Hindlimb muscle (tissue), 1 donor: ENCODE data around the gene RPS15. TPM values are rescaled to one million over a fixed set of nuclear protein-coding genes. Genes with fewer than 3 reads are reported as not detected.
"Not testable (repeated sequence)": the region's sequence is repeated elsewhere in the genome, so short reads cannot be mapped to it uniquely, and the experiment has no call there.

Experiments used
- DNase-seq: peaks from one replicate; pipeline ENCODE4 v3.0.0-alpha.2; 2013
- polyA plus RNA-seq: library from polyadenylated mRNA; unstranded; fragments of 120-200 nt; gene quantifications from one replicate; pipeline ENCODE4 v1.2.1, GENCODE V29; 2013; ENCODE audit not compliant: insufficient read length

RPS15 gene
- polyA plus RNA-seq, 1 donor = 1,308 TPM

DNA sequence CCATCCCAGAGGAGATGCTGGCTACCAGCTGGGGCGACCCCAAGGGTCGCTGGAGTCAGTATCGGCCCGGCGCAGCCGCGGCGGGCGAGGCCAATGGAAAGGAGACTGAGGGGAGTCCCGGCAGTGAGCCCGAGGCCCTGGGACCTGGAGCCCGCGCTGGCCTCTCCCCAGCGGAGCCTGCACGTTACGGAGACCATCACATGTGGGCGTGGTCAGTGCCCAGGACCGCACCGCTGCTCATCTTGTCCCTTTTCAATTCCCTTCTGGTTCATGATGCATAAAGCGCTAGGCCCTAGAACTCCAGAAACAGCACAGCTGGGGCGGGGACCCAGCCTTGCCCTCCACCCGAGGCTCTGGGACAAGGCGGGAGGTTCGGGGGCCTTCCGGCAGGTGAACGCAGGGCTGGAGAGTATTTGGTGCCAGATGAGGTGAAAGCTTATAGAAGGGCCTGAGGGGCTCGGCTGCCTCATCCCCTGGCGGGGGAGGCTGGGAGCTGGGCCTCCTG, 32.9 kb downstream of the RPS15 start:
- DNase-seq = no peak

DNA sequence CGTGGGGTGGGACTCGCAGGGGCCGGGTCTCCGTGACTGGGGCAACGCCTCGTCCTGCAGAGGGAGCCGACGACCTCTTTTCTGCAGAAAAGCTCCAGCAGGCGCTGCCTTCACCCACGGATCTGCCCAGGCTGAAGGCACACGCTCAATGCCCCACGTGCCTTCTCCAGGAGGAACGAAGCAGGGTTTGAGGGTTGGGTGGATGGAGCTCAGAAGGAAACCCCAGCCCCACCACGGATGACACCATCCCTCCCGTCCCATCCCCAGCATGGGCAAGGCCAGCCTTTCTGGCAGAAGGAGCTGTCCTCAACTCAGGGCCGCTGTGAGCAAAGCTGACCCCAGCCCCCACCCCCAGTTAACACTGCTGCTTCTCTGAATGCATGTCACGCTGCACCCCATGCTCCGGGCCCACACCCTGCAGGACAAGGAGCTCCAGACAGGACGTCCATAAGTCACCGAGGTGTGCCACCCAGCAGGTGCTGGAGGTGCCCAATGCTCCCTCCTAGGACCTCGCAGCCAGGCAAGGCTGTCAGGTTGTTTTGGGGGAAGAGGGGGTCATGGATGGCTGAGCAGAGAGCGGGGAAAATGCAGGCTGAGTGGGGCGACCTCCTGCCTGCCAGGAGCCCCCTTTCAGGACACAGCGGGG, 33.4 kb downstream of the RPS15 start:
- no peak for DNase-seq

DNA sequence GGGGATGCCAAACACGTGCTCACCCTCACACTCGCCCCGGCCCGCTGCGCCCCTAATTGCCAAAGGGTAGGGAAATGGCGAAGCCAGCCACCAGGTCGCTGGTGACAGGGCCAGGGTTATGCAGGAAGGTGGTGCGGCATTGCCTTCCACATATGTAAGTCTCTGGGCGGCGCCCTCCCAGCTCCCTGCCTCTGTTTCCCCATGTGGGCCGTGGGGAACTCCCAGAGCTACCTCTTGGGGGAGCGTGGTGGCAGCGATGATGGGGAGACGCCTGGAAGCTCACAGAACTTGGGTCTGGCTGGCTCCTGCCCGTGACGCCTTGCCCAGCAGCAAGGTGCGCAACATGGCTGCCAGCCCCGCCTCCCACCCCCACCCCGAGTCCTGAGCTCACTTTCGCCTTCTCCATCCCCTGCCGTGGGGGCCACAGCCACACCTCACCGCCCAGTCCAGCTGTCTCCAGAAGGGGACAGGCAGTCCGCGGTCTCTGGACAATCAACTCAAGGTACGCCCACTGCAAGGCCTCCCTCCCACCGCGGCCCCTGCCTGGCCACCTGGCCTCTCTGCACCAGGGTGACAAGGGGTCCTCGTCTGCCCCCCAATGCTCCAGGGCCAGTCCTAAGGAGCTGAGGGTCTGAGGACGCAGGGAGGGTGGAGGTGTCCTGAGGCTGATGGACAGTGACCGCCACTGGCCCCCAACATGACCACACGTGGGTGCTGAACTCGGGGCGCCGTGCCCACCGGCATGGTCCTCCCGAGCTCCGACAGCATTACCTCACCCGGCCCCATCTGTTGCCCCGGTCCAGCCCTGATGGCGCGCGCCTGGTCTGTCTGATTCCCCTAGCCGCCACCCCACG, 34.3 kb downstream of the RPS15 start:
- DNase-seq = no peak

DNA sequence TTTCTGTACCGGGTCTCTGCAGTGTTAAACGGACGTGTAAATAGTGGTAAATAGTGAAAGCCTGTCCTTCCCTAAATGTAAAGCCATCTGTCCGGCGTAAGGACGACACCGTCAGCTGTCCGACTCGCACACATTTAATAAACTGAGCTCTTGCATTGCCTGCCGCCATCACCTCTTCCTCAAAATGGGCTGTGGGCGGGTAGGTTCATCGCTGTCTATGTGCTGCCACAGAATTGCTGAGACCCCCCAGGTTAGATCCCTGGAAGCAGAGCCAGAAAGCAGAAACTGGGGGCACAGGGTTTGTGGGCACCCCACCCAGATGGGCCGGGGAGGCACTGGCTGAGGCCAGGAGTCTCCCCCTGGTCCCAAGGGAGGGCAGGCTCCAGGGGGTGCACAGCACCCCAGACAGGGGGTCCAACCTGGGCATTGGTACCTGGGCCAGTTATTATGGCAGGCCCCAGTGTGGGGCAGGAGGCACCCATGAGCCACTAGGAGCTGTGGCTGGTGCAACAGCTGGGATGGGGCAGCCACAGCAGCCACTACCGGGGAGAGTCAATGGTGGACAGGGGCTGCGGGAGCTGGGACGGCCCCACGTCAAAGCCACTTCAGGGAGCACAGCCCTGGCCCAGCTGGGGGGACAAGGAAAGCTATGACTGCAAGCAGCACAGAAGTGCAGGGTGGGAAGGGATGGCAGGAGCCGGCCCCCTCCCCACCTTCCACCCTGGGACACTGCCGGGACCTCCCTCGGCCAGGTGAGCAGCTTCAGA, 35.1 kb downstream of the RPS15 start:
- no peak for DNase-seq

DNA sequence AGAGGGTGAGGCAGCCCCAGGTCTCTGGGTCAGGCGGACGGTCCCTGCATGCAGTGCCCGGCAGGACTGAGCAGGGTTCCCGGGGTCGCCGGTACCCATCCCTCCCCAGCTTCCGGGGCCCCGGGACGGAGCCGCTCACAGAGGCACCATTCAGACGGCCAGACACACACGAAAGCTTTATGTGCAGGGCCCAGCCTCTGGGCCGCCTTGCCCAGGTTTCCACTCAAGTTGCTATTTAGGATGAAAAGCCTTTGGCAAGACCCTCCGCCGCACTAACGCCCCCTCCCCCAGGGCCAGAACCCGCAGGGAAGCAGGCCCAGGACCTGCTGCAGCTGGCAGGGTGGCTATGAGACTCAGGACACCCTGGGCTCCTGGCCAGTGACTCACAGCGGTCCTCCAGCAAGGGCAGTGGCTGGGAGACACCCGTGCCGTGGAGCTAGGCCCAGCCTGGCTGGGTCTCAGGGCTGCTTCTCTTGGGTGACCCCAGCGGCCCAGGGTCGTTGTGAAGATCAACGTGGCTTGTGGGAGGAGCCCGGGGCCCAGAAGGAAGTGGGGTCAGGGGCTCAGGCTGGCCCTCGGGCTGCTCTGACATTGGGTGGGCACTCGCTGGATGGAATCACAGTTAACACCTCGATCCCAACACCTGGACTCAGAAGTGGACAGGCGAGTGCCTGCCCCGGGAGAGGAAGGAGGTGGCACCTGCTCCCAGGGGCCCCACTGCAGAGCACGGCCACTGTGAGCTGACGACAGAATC, 36.0 kb downstream of the RPS15 start:
- no peak for DNase-seq

DNA sequence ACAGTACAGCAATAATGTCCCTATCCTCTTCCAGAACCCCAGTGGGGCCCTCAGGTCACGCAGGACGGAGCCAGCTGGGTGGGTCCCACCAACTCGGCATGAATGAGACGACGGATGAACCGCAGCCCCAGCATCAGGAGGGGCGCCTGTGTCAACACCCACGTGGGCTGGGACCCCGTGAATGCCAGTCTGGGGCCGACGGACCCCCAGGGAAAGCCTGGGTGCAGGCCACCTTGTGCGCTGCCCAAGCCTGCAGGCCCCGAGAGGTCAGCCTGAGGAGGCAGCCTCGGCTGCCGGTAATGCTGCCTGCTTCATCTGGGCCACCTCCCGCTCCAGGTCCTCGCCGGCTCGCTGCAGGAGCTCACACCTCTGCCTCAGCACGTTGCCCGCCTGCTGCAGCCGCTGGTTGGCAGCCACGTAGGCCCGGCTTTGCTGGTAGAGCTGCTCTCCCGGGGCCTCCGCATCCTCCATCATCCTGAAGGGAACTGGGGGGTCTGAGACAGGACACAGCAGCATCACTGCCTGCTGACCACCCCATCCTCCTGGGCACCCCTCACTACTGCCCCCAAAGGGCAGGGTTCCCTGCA, 36.7 kb downstream of the RPS15 start:
- DNase-seq = no peak

DNA sequence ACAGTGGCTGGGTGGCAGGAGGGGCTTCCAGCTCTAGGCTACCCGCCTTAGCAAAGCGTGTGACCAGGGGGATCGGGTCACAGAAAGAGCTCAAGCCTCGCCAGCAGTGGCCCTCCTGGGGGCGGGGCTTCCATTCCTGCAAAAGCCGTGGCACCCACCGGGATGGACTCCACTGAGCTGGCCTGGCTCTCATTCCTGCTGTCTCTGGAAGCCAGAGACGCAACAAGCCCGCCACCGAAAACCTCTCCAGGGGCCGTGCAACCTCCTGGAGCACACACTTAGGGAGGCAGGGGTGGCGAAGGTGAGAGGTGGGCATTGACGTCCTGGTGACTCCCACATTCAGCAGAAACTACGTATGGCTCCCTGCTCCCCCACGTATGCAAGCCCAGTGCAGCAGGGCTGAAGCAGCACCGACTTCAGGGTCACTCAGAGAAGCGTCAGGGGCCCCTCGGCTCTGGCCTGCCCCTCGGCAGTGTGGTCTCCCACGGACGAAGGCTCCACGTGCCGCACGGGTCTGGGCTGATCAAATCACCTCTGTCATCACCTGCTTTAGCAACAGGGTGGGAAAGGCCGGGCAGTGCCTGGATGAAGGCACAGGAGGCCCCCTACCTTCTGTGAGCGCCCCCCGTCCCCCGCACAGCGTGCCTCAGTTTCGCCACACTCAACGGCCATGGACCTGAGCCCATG, 37.7 kb downstream of the RPS15 start:
- DNase-seq = no peak

DNA sequence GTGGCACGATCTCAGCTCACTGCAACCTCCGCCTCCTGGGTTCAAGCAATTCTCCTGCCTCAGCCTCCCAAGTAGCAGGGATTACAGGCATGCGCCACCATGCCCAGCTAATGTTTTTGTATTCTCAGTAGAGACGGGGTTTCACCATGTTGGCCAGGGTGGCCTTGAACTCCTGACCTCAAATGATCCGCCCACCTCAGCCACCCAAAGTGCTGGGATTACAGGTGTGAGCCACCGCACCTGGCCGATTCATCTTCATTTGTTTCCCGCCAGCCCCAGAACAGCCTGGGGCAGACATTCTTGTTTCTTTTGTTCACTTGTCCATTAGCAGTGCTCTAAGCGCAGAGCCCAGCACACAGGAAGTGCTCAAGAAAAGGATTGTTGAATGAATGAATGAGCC, 38.9 kb downstream of the RPS15 start:
- not testable (repeated sequence) for DNase-seq

DNA sequence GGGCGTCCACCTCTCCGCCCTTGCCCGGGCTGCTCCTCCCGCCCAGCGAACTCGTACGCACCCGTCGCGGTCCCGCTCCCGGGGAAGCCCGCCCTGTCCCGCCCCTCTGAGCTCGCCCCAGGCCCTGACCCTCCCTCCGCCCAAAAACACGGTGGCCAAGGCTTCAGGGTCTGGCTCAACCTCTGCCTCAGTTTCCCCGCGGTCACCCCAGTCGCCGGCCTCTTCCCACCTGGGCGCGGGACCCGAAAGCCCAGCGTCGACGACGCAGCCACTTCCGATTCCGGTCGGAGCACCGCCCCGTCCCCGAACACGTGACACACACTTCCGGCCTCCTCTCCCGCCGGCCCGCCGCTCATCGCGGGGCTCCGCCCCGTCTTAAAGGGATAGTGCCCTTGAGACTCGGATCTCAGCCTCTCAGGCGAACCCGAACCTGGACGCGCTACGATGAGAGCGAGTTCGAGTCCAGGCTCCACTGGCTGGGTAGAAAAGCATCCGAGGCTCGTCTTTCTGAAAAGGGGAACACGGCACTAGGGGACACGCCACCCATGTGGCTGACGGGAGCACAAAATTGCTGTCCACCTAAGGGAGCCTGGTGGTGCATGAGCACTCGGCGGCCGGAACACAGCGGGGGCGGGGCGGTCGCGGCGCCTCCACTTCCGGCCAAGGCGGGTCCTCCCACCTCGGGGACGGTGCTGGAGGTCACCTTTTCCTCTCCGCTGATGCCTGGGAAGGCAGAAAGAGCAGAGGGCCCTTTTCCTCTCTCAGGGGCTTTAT, 40.9 kb downstream of the RPS15 start, which contains the start of gene C19orf25:
C19orf25 (minus strand) TSS at position 282 of the 774 bp plus-strand sequence. CDS start 312 bp downstream, outside the sequence.
- DNase-seq = peak; percentile 95

DNA sequence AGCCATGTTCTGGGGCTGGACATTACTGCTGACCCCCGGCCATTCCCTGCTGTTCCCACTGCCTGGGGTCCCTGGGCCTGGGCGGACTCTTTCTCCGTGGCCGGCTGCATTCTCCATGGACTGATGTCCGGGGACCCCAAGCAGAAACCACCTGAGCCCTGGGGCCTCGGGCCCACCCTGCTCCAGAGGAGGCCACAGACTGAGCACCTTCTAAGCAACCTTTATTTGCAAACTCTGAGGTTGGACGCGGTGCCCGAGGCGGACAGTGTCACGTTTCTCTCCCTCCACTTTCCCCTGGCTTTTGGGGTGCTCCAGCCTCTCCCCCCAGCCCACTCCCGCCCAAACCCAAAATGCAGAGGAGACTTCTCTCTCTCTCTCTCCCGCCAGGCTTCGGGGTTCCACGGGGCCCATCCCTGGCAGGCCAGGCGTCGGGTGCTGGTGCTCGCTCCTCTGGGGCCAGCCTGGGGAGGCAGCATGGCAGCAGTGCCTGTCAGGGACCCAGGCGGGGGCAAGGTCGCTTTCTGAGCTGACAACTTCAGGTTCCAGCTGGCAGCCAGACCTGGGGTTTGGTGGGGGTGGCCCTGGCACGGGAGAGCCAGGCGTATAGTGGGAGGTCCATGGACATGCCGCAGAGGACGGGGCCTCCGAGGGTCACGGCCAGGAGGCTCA, 43.2 kb downstream of the RPS15 start:
- DNase-seq = no peak

DNA sequence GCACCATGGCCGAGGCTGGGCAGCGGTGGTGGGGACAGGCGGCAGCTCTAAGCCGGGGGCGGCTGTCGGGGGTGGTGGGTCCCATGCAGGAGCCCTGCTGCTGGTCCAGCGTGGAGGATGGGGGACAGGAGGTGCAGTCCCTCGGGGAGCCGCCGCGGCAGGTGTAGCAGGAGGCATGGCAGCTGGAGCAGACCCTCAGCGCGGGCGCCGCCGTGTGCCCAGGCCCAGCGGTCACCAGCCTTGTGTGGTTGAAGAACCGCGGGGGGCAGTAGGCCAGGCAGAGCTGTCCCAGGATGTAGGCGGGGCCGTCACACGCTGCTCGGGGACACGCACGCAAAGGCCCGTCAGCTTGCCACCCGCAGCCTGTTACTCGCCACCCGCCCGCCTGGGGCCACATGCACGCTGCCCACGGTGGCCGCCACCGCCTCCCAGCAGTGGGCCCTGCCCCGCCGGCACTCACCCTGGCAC, 43.7 kb downstream of the RPS15 start:
- DNase-seq = no peak

DNA sequence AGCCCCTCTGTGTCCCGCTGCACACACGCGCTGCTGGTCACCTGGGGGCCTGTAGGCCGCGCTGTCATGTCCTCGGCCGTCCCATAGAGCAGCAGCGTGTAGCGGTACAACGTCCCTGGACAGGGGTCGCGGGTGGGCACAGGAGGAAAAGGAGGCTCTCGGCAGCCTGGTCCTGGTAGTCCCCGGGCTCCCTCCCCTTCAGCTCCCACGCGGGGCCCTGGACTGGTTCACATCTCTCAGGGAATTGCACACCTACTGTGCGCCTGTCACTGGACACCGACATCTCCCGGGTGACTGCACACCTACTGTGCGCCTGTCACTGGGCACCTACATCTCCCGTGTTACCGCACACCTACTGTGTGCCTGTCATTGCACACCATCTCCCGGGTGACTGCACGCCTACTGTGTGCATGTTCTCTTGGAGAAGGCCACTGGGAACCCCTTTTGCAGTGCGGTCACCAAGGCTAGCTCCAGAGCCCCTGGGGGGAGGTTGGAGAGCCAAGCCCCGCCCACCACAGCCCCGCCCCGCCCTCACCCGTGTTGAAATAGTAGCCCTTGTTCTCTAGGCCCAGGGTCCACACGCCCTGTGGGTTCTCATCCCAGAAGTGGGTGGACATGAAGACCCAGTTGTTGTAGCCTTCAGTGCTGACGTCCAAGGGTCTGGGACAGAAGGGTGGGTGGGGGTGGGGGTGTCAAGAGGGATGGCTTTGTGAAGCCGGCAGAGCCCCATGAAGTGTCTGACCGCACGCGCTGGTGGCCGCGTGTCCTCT, 44.4 kb downstream of the RPS15 start:
- no peak for DNase-seq

DNA sequence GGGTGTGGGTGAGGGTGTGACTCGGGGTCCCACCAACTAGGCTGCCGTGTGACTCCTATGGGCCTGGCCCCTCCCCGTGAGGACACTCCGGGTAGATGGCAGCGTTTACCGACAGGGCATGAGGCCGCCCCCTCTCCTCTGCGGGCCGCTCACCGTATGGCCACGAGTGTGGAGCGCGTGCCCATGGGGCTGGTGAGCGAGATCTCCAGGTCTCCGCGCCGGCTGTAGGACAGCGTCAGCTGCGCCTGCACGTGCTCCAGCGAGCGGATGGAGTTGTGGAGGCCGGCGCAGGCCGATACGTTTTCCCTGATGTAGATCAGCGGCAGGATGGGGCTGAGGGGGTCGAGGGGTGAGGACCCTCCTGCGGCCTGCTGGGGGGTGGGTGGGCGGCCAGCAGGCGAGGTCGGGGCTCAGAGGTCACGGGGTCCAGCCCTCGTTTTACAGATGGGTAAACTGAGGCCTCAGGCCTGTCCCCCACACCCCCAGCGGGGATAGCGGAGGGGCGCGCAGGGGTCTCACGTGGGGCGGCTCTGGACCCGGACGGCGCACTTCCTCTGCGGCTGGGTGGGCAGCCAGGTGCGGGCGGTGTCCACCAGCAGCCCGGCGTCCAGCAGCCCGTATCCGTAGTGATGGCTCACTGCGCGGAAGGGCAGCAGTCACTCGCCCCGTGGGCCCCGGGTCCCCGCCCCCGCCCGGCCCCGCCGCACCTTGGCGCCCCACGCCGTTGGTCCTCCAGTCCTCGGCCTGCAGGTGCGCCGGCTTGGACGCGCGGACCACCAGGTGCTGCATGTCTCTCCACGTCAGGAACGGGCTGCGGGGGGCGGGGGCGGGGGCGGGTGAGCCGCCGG, 45.2 kb downstream of the RPS15 start:
- no peak for DNase-seq

DNA sequence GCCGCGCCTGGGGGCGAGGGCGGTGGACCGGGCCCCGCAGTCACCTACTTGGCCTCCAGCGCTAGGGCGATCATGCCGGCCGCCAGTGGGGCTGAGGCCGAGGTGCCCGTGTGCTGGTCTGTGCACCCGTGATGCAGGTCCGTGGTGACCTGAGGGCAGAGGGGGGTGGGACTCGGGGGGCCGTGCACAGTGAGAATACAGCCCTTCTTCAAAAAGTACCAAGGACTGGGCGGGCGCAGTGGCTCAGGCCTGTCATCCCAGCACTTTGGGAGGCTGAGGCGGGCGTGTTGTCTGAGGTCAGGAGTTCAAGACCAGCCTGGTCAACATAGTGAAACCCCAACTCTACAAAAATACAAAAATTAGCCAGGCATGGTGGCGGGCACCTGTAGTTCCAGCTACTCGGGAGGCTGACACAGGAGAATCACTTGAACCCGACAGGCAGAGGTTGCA, 45.8 kb downstream of the RPS15 start:
- DNase-seq = no peak

DNA sequence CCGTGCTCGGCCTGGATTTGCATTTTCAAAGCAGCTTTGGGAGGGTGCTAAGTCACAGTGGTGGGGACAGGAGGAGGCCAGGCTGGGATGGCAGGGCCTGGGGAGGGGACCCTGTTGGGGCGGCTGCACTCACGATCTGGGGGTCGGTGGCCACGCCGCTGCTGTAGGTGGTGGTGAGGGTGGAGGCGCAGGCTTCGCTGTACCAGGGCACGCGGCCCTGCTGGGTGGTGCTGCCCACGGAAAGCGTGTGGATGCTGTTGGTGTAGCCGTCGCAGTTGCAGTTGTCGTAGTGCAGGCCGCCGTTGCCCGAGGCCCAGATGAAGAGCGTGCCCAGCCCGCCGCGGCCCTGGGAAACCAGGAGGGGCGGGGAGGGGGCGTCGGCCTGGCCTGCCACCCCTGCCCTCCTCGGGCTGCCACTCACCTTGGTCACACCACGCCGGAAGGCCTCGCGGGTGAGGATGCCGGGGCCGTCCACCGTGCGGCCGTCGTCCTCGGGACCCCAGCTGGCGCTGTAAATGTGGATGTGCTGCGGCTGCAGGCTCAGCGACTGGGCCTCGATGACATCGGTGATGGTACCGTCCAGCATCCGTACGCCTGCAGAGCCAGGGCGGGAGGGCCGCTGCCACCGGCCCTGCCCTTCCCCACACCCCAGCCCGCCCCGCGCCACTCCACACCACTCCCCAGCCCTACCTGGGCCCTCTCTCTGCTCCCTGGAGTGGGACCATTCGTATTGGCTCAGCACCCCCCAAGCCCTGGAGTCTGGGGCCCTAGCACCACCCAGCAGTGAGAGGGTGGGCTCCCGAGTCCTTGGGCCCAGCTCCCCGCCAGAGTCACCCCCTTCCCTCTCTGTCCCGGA, 48.8 kb downstream of the RPS15 start:
- no peak for DNase-seq

DNA sequence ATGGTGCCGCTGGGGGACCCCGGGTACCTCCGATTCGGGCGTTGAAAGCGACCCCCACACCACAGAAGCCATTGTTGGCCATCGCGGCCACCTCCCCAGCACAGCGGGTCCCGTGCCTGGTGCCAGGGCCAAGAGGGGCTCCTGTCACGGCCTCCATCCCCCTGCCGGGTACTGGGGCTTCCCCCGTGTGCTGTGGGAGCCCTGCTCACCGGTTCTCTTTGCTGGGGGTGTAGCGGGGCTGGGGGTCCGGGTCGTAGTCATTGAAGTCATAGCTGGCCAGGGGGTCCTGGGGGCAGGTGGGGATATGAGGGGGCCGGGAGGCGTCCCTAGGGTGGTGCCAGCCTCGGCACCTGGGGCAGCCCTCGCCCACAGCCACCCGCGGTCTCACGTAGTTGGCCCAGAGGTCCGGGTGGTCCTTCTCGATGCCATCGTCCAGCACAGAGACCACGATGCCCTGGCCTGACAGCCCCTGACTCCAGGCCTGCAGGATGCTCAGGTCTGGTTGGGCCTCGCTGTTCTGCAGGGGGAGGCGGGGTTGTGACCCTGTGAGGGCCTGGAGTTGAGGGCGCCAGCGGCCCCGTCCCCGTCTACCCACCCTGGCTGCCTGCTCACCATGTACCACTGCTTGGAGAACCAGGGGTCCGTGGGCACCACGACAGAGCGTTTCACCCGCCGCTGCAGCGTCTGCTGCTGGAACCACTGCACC, 49.5 kb downstream of the RPS15 start:
- no peak for DNase-seq
